K562 (cell line): ENCODE data around the gene SGMS1.

Experiments used
- EP300 ChIP-seq: IDR thresholded peaks from 2 replicates; pipeline ENCODE4 v1.6.1; 2012; ENCODE audit warnings: low read length, improper control_type of control experiment
- TGIF2 ChIP-seq: sonication (generic); formaldehyde crosslinking; IDR thresholded peaks from 2 replicates; pipeline ENCODE4 v1.8.1; 2022; ENCODE audit warnings: mild to moderate bottlenecking, missing genetic modification reagents, moderate library complexity
- ZKSCAN8 ChIP-seq: fragments of 200-800 bp; sonication (Bioruptor generic); IDR thresholded peaks from 2 replicates; pipeline ENCODE4 v1.6.1; 2016; ENCODE audit warnings: missing genetic modification characterization, missing compliant biosample characterization
- ZNF121 ChIP-seq: sonication (generic); formaldehyde crosslinking; conservative IDR thresholded peaks from 2 replicates; pipeline ENCODE4 v1.8.0; 2022; ENCODE audit warnings: missing genetic modification reagents
- TF ChIP-seq, protein P1 (sequence below): sonication (generic); formaldehyde crosslinking; IDR thresholded peaks from 2 replicates; pipeline ENCODE4 v1.8.0; 2022; ENCODE audit warnings: missing genetic modification reagents, mild to moderate bottlenecking, borderline replicate concordance
- TF ChIP-seq, protein P2 (sequence below), 3 experiments: IDR thresholded peaks in 2 of 3; conservative IDR thresholded peaks in 1 of 3; 2 replicates each; pipeline ENCODE4 v1.5.1; 2011 to 2012; ENCODE audit warnings: low read length in 3 of 3, mild to moderate bottlenecking in 3 of 3, control low read depth in 2 of 3, improper control_type of control experiment in 1 of 3, inconsistent platforms in 1 of 3, low read depth in 1 of 3, mixed read lengths in 1 of 3, moderate library complexity in 1 of 3; ENCODE audit not compliant: insufficient read depth in 2 of 3

DNA sequence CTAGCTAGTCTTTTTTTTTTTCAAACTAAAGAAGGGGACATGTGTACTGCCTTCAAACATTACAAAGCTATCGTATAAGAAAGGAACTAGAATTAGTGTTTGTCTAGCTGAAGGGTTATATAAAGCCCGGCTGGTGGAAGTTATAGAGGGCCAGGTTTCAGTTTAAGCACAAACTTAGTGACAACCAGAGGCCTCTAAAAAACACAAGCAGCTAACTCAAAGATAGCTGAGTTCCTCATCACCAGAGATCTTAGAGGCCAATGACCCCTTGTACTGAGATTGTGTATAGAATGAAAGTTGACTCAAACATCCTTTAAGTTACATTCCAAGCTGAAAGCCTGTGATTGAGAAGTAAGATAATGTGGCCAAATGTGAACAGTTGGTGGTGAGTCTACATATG is 28.1 kb upstream of the SGMS1 start:
- TF ChIP-seq, protein P1, sequence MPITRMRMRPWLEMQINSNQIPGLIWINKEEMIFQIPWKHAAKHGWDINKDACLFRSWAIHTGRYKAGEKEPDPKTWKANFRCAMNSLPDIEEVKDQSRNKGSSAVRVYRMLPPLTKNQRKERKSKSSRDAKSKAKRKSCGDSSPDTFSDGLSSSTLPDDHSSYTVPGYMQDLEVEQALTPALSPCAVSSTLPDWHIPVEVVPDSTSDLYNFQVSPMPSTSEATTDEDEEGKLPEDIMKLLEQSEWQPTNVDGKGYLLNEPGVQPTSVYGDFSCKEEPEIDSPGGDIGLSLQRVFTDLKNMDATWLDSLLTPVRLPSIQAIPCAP (CRISPR knock-in tag) = no peak
- no peak for TF ChIP-seq EP300
- TF ChIP-seq TGIF2 (CRISPR knock-in tag) = no peak
- TF ChIP-seq, protein P2, sequence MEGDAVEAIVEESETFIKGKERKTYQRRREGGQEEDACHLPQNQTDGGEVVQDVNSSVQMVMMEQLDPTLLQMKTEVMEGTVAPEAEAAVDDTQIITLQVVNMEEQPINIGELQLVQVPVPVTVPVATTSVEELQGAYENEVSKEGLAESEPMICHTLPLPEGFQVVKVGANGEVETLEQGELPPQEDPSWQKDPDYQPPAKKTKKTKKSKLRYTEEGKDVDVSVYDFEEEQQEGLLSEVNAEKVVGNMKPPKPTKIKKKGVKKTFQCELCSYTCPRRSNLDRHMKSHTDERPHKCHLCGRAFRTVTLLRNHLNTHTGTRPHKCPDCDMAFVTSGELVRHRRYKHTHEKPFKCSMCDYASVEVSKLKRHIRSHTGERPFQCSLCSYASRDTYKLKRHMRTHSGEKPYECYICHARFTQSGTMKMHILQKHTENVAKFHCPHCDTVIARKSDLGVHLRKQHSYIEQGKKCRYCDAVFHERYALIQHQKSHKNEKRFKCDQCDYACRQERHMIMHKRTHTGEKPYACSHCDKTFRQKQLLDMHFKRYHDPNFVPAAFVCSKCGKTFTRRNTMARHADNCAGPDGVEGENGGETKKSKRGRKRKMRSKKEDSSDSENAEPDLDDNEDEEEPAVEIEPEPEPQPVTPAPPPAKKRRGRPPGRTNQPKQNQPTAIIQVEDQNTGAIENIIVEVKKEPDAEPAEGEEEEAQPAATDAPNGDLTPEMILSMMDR (IDR thresholded peaks at IDR 0.05 in 2 of 3, conservative IDR thresholded peaks at IDR 0.05 in 1 of 3; ENCODE audit: insufficient read depth in 2 of 3, low read depth in 1 of 3, low read length in 3 of 3) = no peak
- TF ChIP-seq ZNF121 (CRISPR knock-in tag) = no peak
- no peak for TF ChIP-seq ZKSCAN8
